GF-D8 (cell line): ENCODE measurements around the gene APOB.

Experiments
- DNase-seq: peaks from one replicate; lab custom pipeline; 2025; lab: John Stamatoyannopoulos, UW

The APOB gene

DNA sequence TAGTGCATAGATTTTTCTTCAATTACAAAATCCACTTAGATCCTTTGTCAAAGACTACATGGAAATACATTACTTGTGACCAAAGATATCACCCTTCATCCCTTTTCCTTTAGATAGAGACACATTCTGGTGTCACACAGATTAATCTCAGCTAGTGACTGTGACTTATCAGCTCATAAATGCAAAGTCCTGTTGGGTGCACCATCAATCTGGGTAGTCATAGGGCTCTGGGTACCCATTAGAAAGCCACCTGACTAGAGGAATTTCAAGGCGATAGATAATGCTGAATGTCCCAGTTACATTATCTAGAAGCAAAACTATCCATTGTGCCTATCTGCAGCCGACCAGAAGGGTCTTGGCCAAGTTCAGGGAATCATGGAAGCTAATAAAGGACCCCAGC lies 2.6 kb upstream of the APOB start:
- DNase-seq, result no peak

- DNase-seq, result no peak
Measured at GRCh38 chr2:21044694-21045371, 960 bp upstream of the APOB start.

- DNase-seq, result no peak
Measured at GRCh38 chr2:21042958-21043743, 722 bp downstream of the APOB start.

- no peak for DNase-seq
Measured at GRCh38 chr2:21042708-21042957, 1.2 kb downstream of the APOB start.

DNA sequence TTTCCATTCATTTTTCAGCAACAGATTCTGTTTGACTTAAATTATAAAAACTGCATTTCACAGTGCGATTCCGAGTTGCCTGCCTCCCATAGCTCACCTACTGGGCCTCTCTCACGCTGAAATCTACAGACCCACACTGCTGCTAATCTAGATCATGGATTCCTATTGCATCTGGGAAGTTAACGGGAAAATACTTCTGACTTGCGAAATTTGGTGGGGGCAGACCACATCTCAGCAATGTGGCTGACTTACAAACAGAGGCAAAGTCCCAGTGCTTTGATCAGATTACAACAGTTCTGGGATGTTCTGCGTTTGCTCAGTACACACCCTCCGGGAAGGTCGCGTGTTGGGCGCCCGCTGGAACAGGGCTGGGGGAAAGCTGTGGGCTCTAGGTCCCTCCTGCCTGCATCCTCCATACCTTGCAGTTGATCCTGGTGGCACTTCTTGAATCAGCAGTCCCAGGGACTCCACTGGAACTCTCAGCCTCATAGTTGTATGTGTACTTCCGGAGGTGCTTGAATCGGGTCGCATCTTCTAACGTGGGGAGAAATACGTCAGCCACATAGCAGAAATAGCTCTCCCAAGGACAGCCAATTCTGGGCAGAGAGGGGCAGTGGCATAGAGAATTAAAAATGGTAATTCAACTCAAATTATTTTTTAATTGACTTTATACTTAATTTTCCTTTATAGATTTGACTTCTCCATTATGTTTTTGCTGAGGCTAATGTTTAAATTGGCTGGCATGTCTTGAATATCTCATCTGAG lies 1.7 kb downstream of the APOB start:
- DNase-seq, result no peak

DNA sequence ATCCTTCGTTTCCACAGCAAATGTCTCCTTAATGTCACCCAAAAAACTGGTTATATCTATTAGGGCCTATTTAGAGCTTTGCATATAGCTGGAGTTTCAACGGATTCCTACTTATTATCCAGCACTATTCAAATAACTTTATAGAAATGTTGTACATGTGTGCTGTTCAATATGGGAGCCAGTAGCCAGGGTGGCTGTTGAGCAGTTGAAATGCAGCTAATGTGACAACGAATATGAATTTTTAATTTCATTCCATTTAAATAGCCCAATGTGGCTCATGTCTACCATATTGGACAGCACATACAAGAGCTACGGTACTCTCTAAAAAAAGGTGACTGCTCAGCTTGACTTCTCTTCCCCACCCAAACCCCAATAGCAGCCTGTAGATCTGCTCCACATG lies 2.4 kb downstream of the APOB start:
- no peak for DNase-seq

GRCh38 chr2:21040468-21041377 lies 3.1 kb downstream of the APOB start:
- no peak for DNase-seq

DNA sequence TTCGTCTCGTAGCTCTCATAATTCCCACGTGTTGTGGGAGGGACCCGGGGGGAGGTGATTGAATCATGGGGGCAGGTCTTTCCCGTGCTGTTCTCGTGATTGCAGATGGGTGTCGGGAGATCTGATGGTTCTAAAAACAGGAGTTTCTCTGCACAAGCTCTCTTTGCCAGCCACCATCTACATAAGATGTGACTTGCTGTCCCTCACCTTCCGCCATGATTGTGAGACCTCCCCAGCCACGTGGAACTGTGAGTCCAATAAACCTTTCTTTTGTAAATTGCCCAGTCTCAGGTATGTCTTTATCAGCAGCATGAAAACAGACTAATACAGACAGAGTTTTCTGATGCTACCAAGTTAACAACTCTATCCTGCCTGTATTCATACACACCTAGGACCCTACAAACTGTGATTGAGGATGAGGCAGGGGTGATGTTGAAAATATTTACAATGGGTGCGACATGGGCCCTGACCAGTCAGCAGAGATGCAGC lies 3.9 kb downstream of the APOB start:
- no peak for DNase-seq

GRCh38 chr2:21039080-21039556 lies 4.8 kb downstream of the APOB start:
- DNase-seq, result no peak

DNA sequence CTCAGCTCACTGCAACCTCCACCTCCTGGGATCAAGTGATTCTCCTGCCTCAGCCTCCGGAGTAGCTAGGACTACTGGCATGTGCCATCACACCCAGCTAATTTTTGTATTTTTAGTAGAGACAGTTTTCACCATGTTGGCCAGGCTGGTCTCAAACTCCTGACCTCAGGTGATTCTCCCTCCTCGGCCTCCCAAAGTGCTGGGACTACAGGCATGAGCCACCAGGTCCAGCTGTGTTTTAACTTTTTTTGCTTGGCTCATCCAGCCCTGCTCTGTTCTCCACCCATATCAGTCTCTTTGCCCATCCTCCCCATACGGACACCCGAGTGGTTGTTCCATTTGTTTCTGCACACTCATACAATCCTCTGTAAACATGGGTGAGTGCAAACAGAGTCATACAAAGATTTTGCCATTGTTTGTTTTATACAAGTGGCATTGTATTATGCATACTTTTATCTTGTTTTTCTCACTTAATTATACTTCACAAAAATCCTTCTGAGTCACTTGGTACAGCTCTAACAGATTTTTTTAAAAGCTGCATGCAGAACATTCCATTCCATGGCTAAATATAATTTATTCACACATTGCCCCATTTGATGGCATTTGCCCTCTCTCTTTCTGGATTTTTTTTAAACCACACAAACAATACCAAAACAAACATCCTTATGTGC lies 5.3 kb downstream of the APOB start:
- no peak for DNase-seq

DNA sequence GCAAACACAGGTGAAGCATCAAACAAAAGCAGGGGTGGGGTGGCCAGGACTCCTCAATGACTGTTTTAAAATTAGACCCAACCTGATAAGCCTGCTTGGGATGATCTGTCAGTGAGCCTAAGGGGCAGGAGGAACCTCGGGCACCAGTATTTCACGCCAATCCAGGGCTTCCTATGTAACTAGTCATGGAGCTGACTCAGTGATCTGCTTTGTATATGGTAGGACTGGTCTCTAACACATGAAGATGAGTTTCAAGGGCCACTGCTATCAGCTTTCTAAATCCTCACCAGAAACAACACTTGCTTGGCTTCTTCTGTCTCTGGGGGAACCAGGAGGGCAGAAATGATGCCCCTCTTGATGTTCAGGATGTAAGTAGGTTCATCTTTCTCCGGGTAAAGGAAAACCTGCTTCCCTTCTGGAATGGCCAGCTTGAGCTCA lies 6.2 kb downstream of the APOB start:
- DNase-seq, result no peak

DNA sequence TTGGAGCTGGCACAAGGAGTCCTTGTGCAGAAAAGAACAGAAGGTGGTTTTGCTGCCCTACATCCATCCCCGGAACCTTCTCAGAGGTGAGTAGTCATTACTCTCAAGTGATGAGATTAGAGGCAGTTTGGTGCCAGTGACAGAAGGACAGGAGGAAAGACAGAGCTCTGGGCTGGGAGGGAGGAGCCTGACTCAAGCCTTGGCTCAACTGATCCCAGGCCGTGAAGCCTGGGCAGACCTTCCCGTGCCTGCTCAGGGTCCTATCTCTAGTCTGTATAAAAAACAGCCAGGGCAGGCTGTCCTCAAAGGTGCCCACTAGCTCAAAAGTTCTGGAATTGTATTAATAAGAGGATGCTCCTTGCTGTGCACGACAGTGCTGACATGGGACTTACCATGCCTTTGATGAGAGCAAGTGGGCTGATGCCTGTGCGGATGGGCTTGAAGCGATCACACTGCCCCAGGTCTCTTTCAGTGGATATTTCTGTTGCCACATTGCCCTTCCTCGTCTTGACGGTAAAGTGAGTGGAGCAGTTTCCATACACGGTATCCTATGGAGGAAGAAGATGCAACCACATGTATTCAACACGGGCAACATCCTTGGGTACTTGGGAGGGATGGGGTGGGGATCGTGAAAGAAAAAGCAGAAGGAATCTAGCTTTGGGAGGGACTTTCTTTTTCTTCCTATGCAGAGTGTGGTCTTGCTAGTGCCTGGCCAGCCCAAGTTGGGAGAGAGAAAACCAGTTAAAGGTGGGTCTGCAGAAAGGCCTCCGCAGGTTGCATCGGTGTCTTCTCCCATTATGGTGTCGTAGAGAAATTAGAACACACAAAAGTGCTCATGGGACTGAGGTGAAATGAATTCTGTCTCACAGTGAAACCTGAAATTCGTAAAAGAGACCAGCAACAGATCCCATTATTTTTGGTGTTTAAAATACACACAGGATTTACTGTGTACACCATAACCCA lies 6.9 kb downstream of the APOB start:
- DNase-seq, result no peak

DNA sequence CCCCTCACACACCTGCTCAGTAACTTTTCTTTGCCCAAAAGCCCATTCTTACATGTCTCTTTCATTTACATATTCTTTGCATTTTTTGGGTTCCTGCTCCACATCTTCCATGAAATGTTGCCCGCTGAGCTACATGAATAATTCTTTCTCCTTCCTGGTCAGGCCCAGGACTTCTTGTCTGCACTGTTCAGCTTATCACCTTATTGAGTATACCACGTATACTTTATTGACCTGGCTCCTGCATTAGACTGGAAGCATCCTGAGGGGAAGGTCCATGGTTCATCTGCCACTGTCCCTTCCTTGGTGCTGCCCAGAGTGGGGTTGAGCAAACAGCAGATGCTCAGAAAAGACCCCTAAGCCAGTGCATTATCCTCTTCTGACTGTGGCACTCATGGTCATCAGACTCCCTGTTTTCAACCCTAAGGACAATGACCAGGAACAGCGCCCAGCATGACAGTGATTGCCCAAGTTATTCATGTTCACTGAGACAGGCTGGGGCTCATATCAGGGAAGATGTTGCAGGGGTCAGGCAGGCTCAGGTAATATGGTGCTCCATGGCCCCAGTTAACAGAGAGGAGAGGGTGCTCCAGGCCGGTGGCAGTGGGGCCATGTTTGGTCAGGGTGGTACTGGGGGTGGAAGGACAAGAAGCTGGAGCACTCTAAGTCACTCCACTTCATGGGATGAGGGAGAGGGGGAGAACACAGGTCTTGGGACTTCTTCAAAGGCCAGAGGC lies 7.7 kb downstream of the APOB start:
- DNase-seq, result no peak

DNA sequence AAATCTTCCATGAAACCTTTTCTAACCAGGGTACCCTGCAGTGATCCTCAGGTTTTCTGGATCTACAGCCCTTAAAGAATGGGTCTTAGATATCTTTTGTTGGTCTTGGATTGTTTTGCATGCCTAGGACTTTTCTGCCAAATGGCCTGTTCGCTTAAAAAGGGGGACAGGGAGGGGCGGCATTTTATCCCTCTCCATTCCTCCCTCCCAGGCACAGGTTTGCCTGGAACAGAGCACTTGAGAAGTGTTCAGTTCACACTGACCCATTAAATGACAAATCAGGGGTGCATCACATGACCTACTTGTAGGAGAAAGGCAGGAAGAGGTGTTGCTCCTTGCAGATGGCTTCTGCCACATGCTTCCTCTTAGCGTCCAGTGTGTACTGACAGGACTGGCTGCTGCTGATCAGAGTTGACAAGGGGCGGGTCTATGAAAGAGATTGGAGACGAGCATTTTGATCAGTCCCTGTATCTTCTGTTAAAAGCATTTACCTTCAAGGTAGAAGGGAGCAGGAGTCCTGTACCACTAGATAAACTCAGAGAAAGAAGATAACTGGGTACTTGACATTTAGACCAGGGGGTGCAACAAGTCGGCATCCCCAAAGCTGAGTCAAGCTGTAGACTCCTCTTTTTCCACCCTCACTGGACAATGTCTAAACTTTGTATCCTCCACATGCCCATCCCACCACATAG lies 8.4 kb downstream of the APOB start:
- DNase-seq, result no peak

DNA sequence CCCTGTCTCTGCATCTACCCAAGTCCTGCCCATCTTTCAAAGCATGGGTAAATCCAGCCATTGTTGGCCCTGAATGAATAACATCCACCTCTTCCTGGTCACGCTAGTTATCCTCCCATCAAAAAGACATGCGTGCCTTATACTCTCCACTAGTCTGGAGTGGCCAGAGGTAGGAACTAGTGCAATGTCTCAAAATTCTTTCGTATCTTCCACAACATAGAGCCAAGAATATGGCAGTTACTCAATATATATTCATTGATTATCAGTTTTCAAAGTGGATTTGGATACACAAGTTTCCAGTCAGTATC lies 8.9 kb downstream of the APOB start:
- no peak for DNase-seq

GRCh38 chr2:21034156-21034971 lies 9.5 kb downstream of the APOB start:
- DNase-seq, result no peak

GRCh38 chr2:21033237-21034155 lies 10.4 kb downstream of the APOB start:
- DNase-seq, result no peak
